WTC11 (cell line): ENCODE results near the gene DPP4.

Source experiments
- ATF2 ChIP-seq: sonication (generic); formaldehyde crosslinking; IDR thresholded peaks from 2 replicates; pipeline ENCODE4 v1.8.1; 2022; ENCODE audit warnings: low read depth, missing genetic modification reagents, borderline replicate concordance
- CREB1 ChIP-seq: sonication (generic); formaldehyde crosslinking; IDR thresholded peaks from 2 replicates; pipeline ENCODE4 v1.8.0; 2023; ENCODE audit warnings: mild to moderate bottlenecking, missing genetic modification reagents
- CTCF ChIP-seq: fragments of 200-600 bp; IDR thresholded peaks from 2 replicates; pipeline ENCODE4 v1.8.0; 2022; ENCODE audit warnings: antibody characterized with exemption
- E2F5 ChIP-seq: sonication (generic); formaldehyde crosslinking; IDR thresholded peaks from 2 replicates; pipeline ENCODE4 v1.8.1; 2022; ENCODE audit warnings: mild to moderate bottlenecking, moderate library complexity, missing genetic modification reagents
- FOXJ3 ChIP-seq: sonication (generic); formaldehyde crosslinking; IDR thresholded peaks from 2 replicates; pipeline ENCODE4 v1.9.0; 2021; ENCODE audit warnings: missing genetic modification reagents, mild to moderate bottlenecking, borderline replicate concordance
- HMGXB4 ChIP-seq: sonication (generic); formaldehyde crosslinking; IDR thresholded peaks from 2 replicates; pipeline ENCODE4 v1.8.1; 2023; ENCODE audit warnings: mild to moderate bottlenecking, moderate library complexity, missing genetic modification reagents
- IRF2 ChIP-seq: sonication (generic); formaldehyde crosslinking; IDR thresholded peaks from 2 replicates; pipeline ENCODE4 v1.8.0; 2022; ENCODE audit warnings: low read depth, missing genetic modification reagents, borderline replicate concordance
- MAX ChIP-seq: sonication (generic); formaldehyde crosslinking; IDR thresholded peaks from 2 replicates; pipeline ENCODE4 v1.8.0; 2022; ENCODE audit warnings: mild to moderate bottlenecking, missing genetic modification reagents
- MXD4 ChIP-seq: fragments of 250-450 bp; sonication (Bioruptor Pico); IDR thresholded peaks from 2 replicates; pipeline ENCODE4 v1.8.0; 2021; ENCODE audit warnings: mild to moderate bottlenecking, moderate library complexity, borderline replicate concordance
- ZNF416 ChIP-seq: fragments of 250-450 bp; sonication (Bioruptor Pico); IDR thresholded peaks from 2 replicates; pipeline ENCODE4 v1.9.0; 2021; ENCODE audit warnings: mild to moderate bottlenecking, inconsistent platforms

- TF ChIP-seq ATF2 (CRISPR knock-in tag): no peak
- TF ChIP-seq HMGXB4 (CRISPR knock-in tag): no peak
- TF ChIP-seq CTCF: no peak
- TF ChIP-seq MAX (CRISPR knock-in tag): no peak
- TF ChIP-seq IRF2: no peak
- TF ChIP-seq FOXJ3: no peak
- TF ChIP-seq CREB1 (CRISPR knock-in tag): no peak
- TF ChIP-seq E2F5 (CRISPR knock-in tag): no peak
- no peak for TF ChIP-seq ZNF416
- no peak for TF ChIP-seq MXD4
Measured at GRCh38 chr2:162079514-162079913, 5.5 kb upstream of the DPP4 start.
